Endothelial cell of hepatic sinusoid (primary cell): ENCODE data around the gene CDADC1.

Source experiments
- in situ Hi-C: cut with HindIII; loops from 2 replicates; pipeline ENCODE4 v1.10.0; 2017; ENCODE audit warnings: low sequenced_read_pairs

CDADC1 gene

DNA sequence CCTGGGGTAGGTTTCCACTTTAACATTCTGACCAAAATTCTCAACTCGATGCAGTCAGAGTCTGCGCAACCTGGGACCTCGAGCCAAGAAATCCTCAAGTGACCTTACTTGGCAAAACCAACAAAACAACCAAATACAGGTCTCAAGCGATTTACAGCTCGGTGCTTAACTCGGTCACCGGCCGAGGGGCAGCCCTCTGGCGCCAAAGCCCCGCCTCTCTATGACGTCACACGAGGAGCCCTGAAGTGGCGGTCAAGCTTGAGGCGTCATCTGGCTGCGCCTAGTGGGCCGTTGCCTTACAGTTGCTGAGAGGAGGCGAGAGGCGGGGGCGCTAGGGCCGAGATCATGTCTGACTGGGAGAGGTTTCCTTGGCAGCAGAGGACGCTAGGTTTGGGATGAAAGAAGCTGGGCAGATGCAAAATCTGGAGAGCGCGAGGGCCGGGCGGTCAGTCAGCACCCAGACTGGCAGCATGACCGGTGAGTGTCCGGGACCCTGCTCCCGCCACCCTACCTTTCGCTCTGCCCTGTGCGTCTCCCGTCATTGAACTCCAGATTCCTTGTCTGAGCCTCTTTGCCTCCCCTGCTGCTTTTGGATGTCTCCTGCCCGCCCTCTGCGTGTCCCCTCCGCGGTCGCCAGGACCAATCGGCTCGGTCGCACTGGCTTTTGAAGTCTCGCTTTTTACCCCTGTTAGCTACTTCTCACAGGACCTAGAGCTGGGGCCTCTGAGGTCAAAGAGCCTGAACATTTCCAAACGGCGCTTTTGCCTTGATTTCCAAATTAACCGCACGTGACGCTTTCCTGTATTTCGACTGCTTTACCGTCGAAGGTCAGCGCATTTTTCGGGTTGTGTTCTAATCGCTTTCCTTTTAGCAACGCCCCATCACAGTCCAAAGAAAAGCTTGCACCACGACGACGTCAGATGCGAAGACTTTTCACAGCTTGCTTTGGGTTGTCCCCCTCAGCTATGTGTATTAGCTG lies at the start of gene CDADC1:
TSS of gene CDADC1 (plus strand) at position 283 of the 979 bp plus-strand sequence. CDS start at position 396, 113 bp downstream.
- in situ Hi-C loops, result no loop called here

DNA sequence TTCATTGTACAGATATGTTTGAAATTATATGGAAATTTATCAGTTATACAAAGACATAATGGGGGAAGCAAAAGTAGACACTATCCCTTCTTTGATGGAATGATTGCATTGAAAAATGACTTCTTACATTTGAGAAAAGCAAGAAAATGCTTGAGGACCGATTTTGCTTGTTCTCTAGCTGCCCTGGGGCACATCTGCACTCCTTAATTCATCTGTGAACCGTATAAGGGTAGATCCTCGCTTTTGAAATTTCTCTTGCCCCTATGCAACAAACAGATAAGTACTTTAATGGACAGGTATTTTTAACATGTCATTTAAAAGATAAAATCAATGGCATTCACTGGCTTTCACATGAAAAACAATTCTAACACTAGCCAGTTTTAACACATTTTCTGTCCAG lies 41.1 kb upstream of the CDADC1 start:
- in situ Hi-C loops, result no loop called here

DNA sequence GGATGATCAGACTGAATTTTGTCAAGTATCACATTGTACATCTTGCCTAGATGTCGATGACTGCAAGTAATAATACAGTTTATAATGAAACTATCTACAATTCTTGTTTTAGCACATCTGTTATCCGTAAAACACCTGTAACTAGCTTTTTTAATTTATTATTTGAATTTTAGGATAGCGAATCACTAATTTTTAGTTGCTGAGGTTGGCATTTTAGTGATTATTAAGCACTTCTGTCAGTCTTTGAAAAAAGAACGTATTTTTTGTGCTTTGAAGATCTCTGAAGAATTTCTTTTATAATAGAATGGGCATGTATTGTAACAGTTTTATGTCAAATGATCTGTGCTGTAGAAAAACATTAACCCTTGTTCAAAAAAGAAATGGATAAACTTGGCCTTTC lies 39.1 kb upstream of the CDADC1 start:
- in situ Hi-C loops, result no loop called here

DNA sequence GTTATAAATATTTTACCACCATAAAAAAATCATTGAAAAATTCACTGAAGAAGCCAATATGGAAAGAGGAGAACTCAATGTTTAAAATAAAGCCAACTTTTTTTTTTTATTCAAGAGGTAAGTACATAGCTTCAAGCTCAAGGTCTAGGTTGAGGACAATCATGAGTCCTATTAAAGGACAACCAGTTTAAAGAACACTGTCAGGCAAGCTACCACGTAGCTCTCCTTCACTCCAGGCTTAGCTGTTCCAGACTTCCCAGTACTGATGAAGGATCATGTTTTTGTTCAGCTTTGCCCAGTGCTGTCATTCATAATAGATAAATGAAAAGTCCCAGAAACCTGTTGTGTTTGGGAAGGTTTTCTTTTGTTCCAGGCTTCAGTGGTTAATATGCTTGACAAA lies 37.6 kb upstream of the CDADC1 start:
- in situ Hi-C loops, result no loop called here

DNA sequence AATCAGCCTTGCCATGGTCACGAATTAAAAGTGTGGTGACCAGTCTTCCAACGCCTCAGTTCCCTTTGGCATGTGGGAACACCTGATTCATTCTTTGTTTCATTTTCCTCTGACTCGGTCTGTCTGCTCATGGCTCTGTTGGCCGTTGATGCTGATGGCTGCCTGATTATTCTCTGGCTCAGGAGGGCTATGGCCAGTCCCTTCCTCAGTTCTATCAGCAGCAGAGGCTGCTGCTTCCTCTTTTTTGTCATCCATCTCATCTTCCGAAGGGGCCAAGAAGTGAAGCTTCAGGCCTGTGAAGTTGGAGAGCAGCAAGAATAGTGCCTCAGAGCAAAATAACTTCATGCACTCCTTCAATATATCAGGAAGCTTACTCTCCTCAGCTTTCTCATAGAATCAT lies 37.1 kb upstream of the CDADC1 start:
- in situ Hi-C loops, result no loop called here

GRCh38 chr13:49213539-49213938 lies 34.2 kb upstream of the CDADC1 start:
- in situ Hi-C loops, result no loop called here

GRCh38 chr13:49213997-49214916 lies 33.5 kb upstream of the CDADC1 start:
- in situ Hi-C loops, result no loop called here

DNA sequence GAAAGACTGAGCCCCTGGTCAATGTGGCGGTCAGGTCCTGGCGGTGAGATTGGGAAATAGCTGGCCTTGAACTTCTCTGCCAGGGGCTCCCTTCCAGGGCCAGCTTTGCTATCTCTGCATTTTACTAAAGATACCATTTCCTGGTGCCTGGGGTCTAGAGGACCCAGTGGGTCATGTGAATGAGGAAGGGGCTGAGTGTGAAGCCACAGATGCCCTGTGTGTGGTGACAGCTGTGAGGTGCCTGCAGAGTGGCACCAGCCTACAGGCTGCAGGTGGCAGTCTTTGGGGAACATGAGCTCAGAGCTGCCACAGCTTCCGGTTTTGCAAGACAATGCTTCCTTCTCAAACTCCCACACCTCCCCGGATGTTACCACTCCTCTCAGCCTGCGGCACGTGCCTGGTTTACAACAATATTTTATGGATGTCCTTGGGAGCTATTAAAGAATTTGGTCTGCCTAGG lies 32.8 kb upstream of the CDADC1 start:
- in situ Hi-C loops, result loop anchor here (5.0 kb wide), 1 partner anchor 67 kb away; no protein-coding TSS in a partner anchor

DNA sequence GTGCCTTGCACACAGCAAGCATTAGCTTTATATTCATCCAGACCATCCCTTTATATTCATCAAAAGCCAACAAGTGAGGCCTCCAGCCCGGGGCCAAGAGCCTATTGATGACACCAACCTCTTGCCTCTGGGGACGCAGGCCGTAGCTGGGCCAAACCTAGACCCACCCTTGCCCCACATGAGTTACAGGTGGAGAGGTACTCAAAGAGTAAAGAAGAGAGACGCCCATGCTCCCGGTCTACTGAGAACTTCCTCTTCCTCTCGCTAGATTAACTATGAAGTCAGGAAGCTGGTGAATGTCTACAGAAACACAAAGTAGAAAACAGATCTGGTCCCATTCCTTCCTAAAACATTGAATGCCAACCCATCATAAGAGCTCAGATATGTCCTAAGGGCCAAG lies 31.4 kb upstream of the CDADC1 start:
- in situ Hi-C loops, result loop anchor here (5.0 kb wide), 1 partner anchor 66 kb away; no protein-coding TSS in a partner anchor

DNA sequence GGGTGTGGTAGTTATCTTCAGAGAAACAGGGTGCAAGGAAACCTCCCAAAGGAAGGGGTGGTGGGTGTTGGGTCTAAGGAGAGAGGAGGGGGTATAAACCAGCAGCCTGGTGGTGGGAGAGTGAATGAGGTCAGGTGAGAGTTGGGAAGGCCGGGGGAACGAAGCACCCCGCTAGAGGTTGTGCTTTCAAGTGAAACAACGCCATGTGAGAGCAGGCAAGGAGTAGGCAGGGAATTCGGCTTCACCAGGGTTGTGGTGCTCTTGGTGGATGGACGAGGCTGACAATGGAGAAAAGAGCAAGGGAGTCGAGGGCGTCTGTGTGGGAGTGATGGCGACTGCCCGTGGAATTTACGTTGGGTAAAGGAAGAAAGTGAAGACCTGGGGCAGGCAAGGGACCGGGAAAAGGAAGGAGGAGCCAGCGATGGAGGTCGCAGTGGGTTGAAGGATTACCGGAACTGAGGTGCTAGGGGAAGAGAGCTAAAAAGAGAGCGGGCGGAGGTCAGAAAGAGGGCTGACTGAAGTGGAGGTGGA lies 29.7 kb upstream of the CDADC1 start:
- in situ Hi-C loops, result loop anchor here (5.0 kb wide), 1 partner anchor 64 kb away; no protein-coding TSS in a partner anchor

DNA sequence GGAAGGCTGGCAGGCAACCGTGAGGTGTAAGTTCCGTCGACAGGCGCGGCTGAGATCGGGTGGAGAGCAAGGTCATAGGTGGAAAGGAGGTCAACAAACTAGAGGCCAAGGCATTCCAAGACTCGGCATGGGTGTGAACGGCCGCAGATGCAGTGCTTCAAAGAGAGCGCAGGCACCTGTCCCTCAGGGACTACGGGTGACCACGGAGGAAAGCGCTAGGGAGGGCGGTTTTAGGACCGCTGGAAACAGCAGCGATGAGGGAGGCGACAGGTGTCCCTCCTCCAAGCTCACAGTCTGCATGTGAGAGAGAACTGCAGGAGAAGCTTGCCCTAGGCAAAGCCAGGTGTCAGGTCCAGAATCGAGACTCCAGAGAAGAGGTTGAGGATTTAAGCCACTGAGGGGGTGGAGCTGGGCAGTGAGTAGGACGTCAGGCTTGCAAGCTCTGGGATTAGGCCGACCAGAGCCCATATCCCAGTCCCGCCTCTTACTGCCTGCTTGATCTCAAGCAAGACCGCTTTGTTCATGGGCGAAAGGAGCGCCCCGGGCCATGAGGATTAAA lies 29.2 kb upstream of the CDADC1 start:
- in situ Hi-C loops, result loop anchor here (5.0 kb wide), 1 partner anchor 64 kb away; no protein-coding TSS in a partner anchor

DNA sequence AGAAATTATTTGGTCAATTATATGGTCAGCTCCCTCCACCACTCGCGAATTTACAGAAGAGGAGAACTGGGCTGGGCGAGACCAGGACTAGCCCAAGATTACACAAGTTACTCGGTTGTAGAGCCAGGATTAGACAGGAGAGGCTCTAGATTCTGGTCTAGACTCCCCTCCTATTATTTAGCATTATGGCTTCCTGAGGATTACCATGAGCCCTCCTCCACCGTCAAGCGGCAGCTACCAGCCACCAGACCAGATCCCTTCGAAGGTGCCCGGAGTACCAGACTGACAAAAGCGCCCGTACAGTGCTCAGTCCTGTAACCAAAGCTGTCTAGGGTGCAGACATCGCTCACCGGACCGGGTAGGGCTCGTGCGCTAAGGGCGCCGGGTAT lies 28.1 kb upstream of the CDADC1 start:
- in situ Hi-C loops, result loop anchor here (5.0 kb wide), 1 partner anchor 63 kb away; no protein-coding TSS in a partner anchor

DNA sequence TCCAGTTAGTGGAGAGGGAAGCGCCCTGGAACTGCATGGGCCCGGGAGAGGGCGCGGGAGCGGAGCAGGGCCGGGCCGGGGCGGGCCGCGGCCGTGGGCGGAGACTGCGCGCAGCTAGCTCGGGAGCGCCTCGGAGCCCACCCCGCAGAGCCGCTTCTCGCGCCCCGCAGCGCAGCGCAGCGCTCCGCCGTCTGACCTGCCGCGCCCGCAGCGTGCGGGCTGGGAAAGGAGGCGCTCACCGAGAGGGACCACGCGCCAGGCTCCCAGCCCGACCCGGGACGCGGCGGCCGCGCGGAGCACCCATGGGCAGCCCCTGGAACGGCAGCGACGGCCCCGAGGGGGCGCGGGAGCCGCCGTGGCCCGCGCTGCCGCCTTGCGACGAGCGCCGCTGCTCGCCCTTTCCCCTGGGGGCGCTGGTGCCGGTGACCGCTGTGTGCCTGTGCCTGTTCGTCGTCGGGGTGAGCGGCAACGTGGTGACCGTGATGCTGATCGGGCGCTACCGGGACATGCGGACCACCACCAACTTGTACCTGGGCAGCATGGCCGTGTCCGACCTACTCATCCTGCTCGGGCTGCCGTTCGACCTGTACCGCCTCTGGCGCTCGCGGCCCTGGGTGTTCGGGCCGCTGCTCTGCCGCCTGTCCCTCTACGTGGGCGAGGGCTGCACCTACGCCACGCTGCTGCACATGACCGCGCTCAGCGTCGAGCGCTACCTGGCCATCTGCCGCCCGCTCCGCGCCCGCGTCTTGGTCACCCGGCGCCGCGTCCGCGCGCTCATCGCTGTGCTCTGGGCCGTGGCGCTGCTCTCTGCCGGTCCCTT lies 27.5 kb upstream of the CDADC1 start, which contains the start of gene MLNR:
TSS of gene MLNR (plus strand) at position 303 of the 820 bp plus-strand sequence. CDS start at position 303, 0 bp downstream.
- in situ Hi-C loops, result no loop called here

DNA sequence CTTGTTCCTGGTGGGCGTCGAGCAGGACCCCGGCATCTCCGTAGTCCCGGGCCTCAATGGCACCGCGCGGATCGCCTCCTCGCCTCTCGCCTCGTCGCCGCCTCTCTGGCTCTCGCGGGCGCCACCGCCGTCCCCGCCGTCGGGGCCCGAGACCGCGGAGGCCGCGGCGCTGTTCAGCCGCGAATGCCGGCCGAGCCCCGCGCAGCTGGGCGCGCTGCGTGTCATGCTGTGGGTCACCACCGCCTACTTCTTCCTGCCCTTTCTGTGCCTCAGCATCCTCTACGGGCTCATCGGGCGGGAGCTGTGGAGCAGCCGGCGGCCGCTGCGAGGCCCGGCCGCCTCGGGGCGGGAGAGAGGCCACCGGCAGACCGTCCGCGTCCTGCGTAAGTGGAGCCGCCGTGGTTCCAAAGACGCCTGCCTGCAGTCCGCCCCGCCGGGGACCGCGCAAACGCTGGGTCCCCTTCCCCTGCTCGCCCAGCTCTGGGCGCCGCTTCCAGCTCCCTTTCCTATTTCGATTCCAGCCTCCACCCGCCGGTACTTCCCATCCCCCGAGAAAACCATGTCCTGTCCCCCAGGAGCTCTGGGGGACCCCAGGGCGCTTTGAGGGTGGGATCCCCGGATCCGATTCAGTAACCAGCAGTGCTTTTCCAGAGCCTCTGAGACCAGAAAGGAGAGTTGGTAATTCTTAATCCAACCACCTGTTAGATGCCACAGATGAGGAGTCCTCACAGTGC lies 26.7 kb upstream of the CDADC1 start:
- in situ Hi-C loops, result no loop called here

GRCh38 chr13:49221590-49221965 lies 26.1 kb upstream of the CDADC1 start:
- in situ Hi-C loops, result no loop called here

DNA sequence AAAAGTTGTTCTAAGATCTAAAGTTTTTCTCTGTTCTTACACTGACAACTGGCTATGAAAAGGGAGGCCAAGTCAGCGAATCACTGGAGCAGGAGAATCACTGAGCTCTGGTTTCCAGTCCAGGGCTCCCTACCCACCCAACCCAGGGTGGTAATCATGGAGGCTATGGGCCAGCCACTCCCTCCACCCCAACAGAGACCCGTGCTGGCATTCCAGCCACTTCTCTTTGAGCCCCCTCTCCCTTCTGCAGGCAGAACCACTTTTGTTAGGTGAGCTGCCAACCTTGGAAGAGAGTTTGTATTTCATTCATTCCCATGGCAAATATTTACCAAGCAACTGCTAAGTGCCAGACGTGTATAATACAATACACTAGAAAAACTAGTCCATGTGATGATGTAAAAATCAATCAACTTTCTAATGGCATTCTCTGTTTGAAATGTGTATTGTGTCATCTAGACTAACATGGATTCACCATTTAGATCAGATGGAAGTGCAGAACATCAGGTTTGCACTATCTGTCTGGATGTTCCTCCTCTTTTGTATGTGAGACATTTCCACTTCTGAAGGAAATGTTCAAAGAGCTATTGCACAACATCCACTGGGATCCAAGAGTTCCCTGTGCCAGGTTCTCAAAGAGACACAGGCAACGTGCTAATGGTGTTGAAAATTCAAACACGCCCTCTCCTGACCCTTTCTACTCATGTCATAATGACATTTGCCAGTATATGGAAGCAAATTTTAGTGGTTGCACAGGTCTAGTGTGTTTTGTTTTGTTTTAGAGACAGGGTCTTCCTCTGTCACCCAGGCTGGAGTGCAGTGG lies 22.3 kb upstream of the CDADC1 start:
- in situ Hi-C loops, result no loop called here

- in situ Hi-C loops, result no loop called here
Observed at GRCh38 chr13:49226613-49227012, 21.1 kb upstream of the CDADC1 start.

DNA sequence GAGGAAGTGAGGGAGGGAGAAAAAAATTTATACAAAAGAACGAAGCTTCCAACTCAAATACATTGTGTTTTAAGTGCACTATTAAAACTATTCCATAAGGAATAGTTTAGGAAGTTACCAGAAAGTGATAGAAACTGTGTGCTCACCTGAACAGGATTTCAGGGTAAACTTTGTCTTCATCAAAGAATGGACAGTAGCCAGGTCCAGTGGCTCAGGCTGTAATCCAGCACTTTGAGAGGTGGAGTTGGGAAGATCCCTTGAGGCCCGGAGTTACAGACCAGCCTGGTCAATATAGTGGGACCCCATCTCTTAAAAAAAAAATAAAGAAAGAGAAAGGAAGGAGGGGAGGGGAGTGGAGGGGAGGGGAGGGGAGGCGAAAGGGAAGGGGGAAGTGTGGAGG lies 13.0 kb upstream of the CDADC1 start:
- in situ Hi-C loops, result no loop called here
